HFFc6 (cell line): Measurements from ENCODE around the gene DNAH14. TPM values are rescaled to one million over a fixed set of nuclear protein-coding genes. Genes with fewer than 3 reads are reported as not detected.
"Not testable (repeated sequence)": the region's sequence is repeated elsewhere in the genome, so short reads cannot be mapped to it uniquely, and the experiment has no call there.

Source experiments
- DNase-seq: peaks from one replicate; pipeline ENCODE4 v3.0.0-alpha.2; 2018
- H3K27ac Mint-ChIP-seq: 2 replicates; pipeline ENCODE4 v1.8.0; 2020; ENCODE audit warnings: mild to moderate bottlenecking, mixed read lengths
- H3K27me3 Mint-ChIP-seq: 2 replicates; pipeline ENCODE4 v1.8.0; 2021; ENCODE audit warnings: mild to moderate bottlenecking, moderate library complexity, mixed read lengths; ENCODE audit not compliant: insufficient read depth
- H3K36me3 Mint-ChIP-seq: 2 replicates; pipeline ENCODE4 v1.8.0; 2021; ENCODE audit warnings: low read depth, mixed read lengths
- H3K4me1 Mint-ChIP-seq: 2 replicates; pipeline ENCODE4 v1.8.0; 2020; ENCODE audit warnings: low read depth, mixed read lengths
- H3K4me3 Mint-ChIP-seq: 2 replicates; pipeline ENCODE4 v1.8.0; 2020; ENCODE audit warnings: mild to moderate bottlenecking, moderate library complexity, mixed read lengths
- H3K9me3 Mint-ChIP-seq: 2 replicates; pipeline ENCODE4 v1.8.0; 2020; ENCODE audit warnings: mild to moderate bottlenecking, mixed read lengths
- CTCF ChIP-seq: fragments of 200-600 bp; sonication (generic); IDR thresholded peaks from 2 replicates; pipeline ENCODE4 v1.5.0; 2021; ENCODE audit warnings: antibody characterized with exemption, mild to moderate bottlenecking
- total RNA-seq, 6 experiments: library from RNA; stranded (reverse); fragmentation: NEBNext Ultra II Directional; extraction: Animal tissue kit (Norgen Biotek cat#: 25700); gene quantifications; 2 replicates in 1 of 6; 3 replicates in 5 of 6; pipeline ENCODE4 v1.2.3, GENCODE V29; 2021

The DNAH14 gene
- total RNA-seq, 6 experiments from 2014 or later: 6.0 to 8.4 (median 6.9) TPM

- Mint-ChIP-seq H3K4me1 (no peaks in the 10 kb centered on the region), H3K27ac (no peak overlapping the region), H3K36me3 (no peaks in the 10 kb centered on the region), H3K9me3 (no peaks in the 10 kb centered on the region), H3K4me3 (no peak overlapping the region), H3K27me3 (peaks cover 1% of the 10 kb centered on the region; the same call in 1 of the 2 replicates)
- DNase-seq: no peak
- no peak for TF ChIP-seq CTCF
Measured at GRCh38 chr1:225225681-225226080, 296.2 kb downstream of the DNAH14 start.

GRCh38 chr1:225228871-225229303 lies 299.4 kb downstream of the DNAH14 start:
- no peaks in the 10 kb centered on the region; the same call in 1 of the 2 replicates for H3K9me3 Mint-ChIP-seq
- no peak overlapping the region for H3K27ac Mint-ChIP-seq
- H3K36me3 Mint-ChIP-seq: no peaks in the 10 kb centered on the region

GRCh38 chr1:225229429-225229828 lies 300.0 kb downstream of the DNAH14 start:
- H3K4me1 Mint-ChIP-seq, DNase-seq, H3K4me3 Mint-ChIP-seq: not testable (repeated sequence)

More at GRCh38 chr1:225228871-225229303, 299.4 kb downstream of the DNAH14 start:
- Mint-ChIP-seq H3K4me1 (no peaks in the 10 kb centered on the region), H3K4me3 (no peak overlapping the region), H3K27me3 (peaks cover 1% of the 10 kb centered on the region; the same call in 1 of the 2 replicates)
- no peak for DNase-seq
- TF ChIP-seq CTCF: no peak

GRCh38 chr1:225230483-225230882 lies 301.0 kb downstream of the DNAH14 start:
- Mint-ChIP-seq H3K9me3 (no peaks in the 10 kb centered on the region; the same call in 1 of the 2 replicates), H3K4me3 (no peak overlapping the region), H3K27ac (no peak overlapping the region), H3K27me3 (peaks cover 1% of the 10 kb centered on the region; the same call in 1 of the 2 replicates), H3K4me1 (no peaks in the 10 kb centered on the region), H3K36me3 (no peaks in the 10 kb centered on the region)
- no peak for DNase-seq
- no peak for TF ChIP-seq CTCF

More at GRCh38 chr1:225229429-225229828, 300.0 kb downstream of the DNAH14 start:
- H3K27me3 Mint-ChIP-seq, H3K27ac Mint-ChIP-seq, H3K36me3 Mint-ChIP-seq, H3K9me3 Mint-ChIP-seq: not testable (repeated sequence)

GRCh38 chr1:225232930-225233329 lies 303.5 kb downstream of the DNAH14 start:
- not testable (repeated sequence) for H3K4me1 Mint-ChIP-seq, H3K9me3 Mint-ChIP-seq, H3K36me3 Mint-ChIP-seq, H3K27me3 Mint-ChIP-seq, DNase-seq, H3K4me3 Mint-ChIP-seq, H3K27ac Mint-ChIP-seq

GRCh38 chr1:225242611-225243010 lies 313.1 kb downstream of the DNAH14 start:
- Mint-ChIP-seq H3K36me3 (no peaks in the 10 kb centered on the region; the same call in 1 of the 2 replicates), H3K9me3 (peaks cover 4% of the 10 kb centered on the region; the same call in 1 of the 2 replicates), H3K4me3 (no peak overlapping the region), H3K27me3 (peaks cover 10% of the 10 kb centered on the region), H3K4me1 (no peaks in the 10 kb centered on the region), H3K27ac (no peak overlapping the region)
- no peak for DNase-seq
- TF ChIP-seq CTCF: no peak

- Mint-ChIP-seq H3K27ac (no peak overlapping the region), H3K27me3 (no peaks in the 10 kb centered on the region), H3K4me3 (no peak overlapping the region), H3K36me3 (no peaks in the 10 kb centered on the region; the same call in 1 of the 2 replicates), H3K4me1 (peaks cover 24% of the 10 kb centered on the region), H3K9me3 (no peaks in the 10 kb centered on the region)
- DNase-seq: no peak
- TF ChIP-seq CTCF: no peak
Measured at GRCh38 chr1:225250432-225250831, 321.0 kb downstream of the DNAH14 start.
